GM12874 (cell line): Measurements from ENCODE around the gene SH2D6.

ENCODE experiments used
- CTCF ChIP-seq: IDR thresholded peaks from 2 replicates; pipeline ENCODE4 v1.5.1; 2011; ENCODE audit warnings: low read depth, mild to moderate bottlenecking, control low read depth, low read length, moderate library complexity; ENCODE audit not compliant: insufficient read depth

The SH2D6 gene

GRCh38 chr2:85400023-85400422 is 18.5 kb upstream of the SH2D6 start:
- TF ChIP-seq CTCF, result no peak

- no peak for TF ChIP-seq CTCF
These were observed 17.7 kb upstream of the SH2D6 start for GRCh38 chr2:85400541-85401463.

GRCh38 chr2:85401464-85401805 is 17.1 kb upstream of the SH2D6 start:
- no peak for TF ChIP-seq CTCF

- TF ChIP-seq CTCF, result no peak
These were observed 16.7 kb upstream of the SH2D6 start for GRCh38 chr2:85401844-85402243.

- no peak for TF ChIP-seq CTCF
These were observed 13.1 kb upstream of the SH2D6 start for GRCh38 chr2:85405201-85406059.

GRCh38 chr2:85409845-85410583 is 8.5 kb upstream of the SH2D6 start, which contains the start of gene CAPG:
Gene CAPG, minus strand, starts transcription at chr2:85410366. Its CDS starts 8,221 bp downstream, at chr2:85402145.
- no peak for TF ChIP-seq CTCF
